A673 (cell line): ENCODE data around the gene GSTT4.

Experiments
- CTCF ChIP-seq: fragments of 300-800, 200-600 bp; sonication (generic); conservative IDR thresholded peaks from 2 replicates; pipeline ENCODE4 v1.5.1; 2017; ENCODE audit warnings: low read depth, mild to moderate bottlenecking, antibody characterized with exemption, low read length, moderate library complexity, mixed read lengths
- EZH2 ChIP-seq: fragments of 200-600 bp; sonication (generic); IDR thresholded peaks from 2 replicates; pipeline ENCODE4 v1.6.1; 2017; ENCODE audit warnings: borderline replicate concordance, low read depth, mild to moderate bottlenecking, mixed read lengths, antibody characterized with exemption, low read length; ENCODE audit not compliant: poor library complexity, severe bottlenecking

DNA sequence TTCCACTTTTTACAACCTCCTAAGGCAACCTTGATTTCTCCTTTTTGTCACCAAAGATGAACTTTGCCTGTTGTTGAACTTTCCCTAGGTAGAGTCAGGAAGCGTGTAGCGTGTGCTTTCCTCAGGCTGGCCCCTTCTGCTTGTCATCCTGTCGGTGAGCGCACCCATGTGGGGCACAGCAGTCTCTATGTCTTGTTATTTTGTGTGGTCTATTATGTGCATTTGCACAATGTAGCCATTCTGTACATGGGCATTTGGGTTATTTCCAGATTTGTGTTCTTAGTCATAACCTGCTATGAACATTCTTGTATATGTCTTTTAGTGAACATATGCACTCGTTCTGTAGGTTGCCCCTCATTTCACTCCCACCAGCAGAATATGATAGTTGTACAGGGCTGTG, 40.8 kb upstream of the GSTT4 start:
- no peak for TF ChIP-seq CTCF
- TF ChIP-seq EZH2, result no peak
